Caki2 (cell line): ENCODE results near the gene SH3GLB1. TPM values are rescaled to one million over a fixed set of nuclear protein-coding genes. Genes with fewer than 3 reads are reported as not detected.
"Not testable (repeated sequence)": the region's sequence is repeated elsewhere in the genome, so short reads cannot be mapped to it uniquely, and the experiment has no call there.

Experiments used
- DNase-seq: peaks from one replicate; pipeline ENCODE4 v3.0.0-alpha.2; 2015; ENCODE audit warnings: low read depth
- in situ Hi-C: cut with HindIII; loops from 2 replicates; pipeline ENCODE4 v1.10.0; 2016; ENCODE audit warnings: low sequenced_read_pairs, low pct_unique_long_range_greater_than_20kb, mixed read lengths
- total RNA-seq: library from RNA; depleted of rRNA; stranded (reverse); fragments of >200 nt; shearing (Covaris generic); gene quantifications from 2 replicates; pipeline ENCODE4 v1.2.3, GENCODE V29; 2014; ENCODE audit warnings: low replicate concordance; rRNA removed

Gene SH3GLB1
- total RNA-seq = 11.2 and 33.5 TPM in 2 replicates

GRCh38 chr1:86704458-86704971, at the start of gene SH3GLB1:
TSS of gene SH3GLB1 (plus strand) at chr1:86704576. CDS start at chr1:86704900, 324 bp downstream.
- in situ Hi-C loops = no loop called here
- DNase-seq = peak; percentile 89

- in situ Hi-C loops = not testable (repeated sequence)
These were observed 46.0 kb upstream of the SH3GLB1 start for GRCh38 chr1:86658381-86658780.

GRCh38 chr1:86666368-86666767, 38.0 kb upstream of the SH3GLB1 start:
- in situ Hi-C loops = no loop called here

More at GRCh38 chr1:86658381-86658780, 46.0 kb upstream of the SH3GLB1 start:
- not testable (repeated sequence) for DNase-seq

GRCh38 chr1:86687595-86687994, 16.8 kb upstream of the SH3GLB1 start:
- no peak for DNase-seq
- in situ Hi-C loops = no loop called here

More at GRCh38 chr1:86666368-86666767, 38.0 kb upstream of the SH3GLB1 start:
- DNase-seq = no peak

GRCh38 chr1:86692641-86693040, 11.7 kb upstream of the SH3GLB1 start:
- DNase-seq = no peak
- in situ Hi-C loops = no loop called here

GRCh38 chr1:86695400-86695799, 9.0 kb upstream of the SH3GLB1 start:
- in situ Hi-C loops = no loop called here
- DNase-seq = no peak

- no peak for DNase-seq
- in situ Hi-C loops = no loop called here
These were observed 7.9 kb upstream of the SH3GLB1 start for GRCh38 chr1:86696522-86696921.

- in situ Hi-C loops = no loop called here
- no peak for DNase-seq
These were observed 5.2 kb upstream of the SH3GLB1 start for GRCh38 chr1:86699186-86699585.

- in situ Hi-C loops = no loop called here
- DNase-seq = no peak
These were observed 2.6 kb upstream of the SH3GLB1 start for GRCh38 chr1:86701731-86702130.

GRCh38 chr1:86702954-86703494, 1.4 kb upstream of the SH3GLB1 start:
- DNase-seq, in situ Hi-C loops: not testable (repeated sequence)

- no peak for DNase-seq
- in situ Hi-C loops = no loop called here
These were observed 499 bp upstream of the SH3GLB1 start for GRCh38 chr1:86703696-86704457.

- in situ Hi-C loops = no loop called here
- no peak for DNase-seq
These were observed 742 bp downstream of the SH3GLB1 start for GRCh38 chr1:86704972-86705664.

GRCh38 chr1:86705665-86705985, 1.2 kb downstream of the SH3GLB1 start:
- DNase-seq = no peak
- in situ Hi-C loops = no loop called here

- no peak for DNase-seq
- in situ Hi-C loops = no loop called here
These were observed 1.8 kb downstream of the SH3GLB1 start for GRCh38 chr1:86706018-86706635.

GRCh38 chr1:86708920-86709319, 4.5 kb downstream of the SH3GLB1 start:
- no peak for DNase-seq
- in situ Hi-C loops = no loop called here

- DNase-seq = no peak
- in situ Hi-C loops = no loop called here
These were observed 7.9 kb downstream of the SH3GLB1 start for GRCh38 chr1:86712088-86712860.

GRCh38 chr1:86713477-86713876, 9.1 kb downstream of the SH3GLB1 start:
- in situ Hi-C loops = no loop called here
- no peak for DNase-seq

GRCh38 chr1:86714159-86714558, 9.8 kb downstream of the SH3GLB1 start:
- in situ Hi-C loops = no loop called here

More at GRCh38 chr1:86714159-86714558, 9.8 kb downstream of the SH3GLB1 start:
- no peak for DNase-seq
